ENCODE measurements around the gene FGD3.

FGD3 gene

DNA sequence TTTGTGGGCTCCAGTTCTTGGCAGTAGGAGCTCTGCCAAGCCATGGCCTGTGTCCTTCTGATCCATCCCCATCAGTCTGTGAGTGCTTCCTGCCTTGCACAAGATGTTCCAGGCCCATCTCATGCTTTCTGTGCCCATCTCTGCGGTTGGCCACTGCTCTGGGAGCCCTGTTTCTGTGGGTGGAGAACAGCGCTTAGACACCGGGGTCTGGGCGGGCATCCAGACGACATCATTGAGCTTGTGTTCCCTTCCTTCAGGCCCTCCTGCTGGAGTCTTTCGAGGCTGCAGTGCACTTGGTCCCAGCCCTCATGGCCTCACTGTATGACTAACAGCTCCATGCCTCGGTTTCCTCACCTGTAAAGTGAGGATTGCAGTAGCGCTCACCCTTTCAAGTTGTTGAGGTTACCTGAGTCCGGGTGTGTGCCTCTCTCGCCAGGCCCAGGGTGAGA is 133.8 kb downstream of the FGD3 start:
- DNase-seq = no peak

DNA sequence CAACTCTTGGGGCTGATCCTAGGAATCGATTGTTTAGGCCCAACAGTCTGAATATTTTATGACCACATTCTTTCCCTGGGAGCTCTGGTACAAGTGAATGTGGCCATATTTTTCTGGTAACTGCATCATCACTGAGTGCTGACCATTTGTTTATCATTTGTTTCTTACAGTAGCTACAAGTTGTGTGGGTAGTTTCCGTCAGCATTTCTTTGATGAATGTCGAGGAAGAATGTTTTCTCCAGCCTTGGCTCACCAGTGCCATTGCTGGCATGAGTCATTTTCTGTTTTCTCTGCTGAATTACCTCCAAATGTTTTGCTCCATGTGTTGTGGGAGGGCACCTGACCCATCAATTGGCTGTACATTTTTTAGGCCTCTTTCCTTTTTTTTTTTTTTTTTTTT is 134.6 kb downstream of the FGD3 start:
- DNase-seq = no peak

DNA sequence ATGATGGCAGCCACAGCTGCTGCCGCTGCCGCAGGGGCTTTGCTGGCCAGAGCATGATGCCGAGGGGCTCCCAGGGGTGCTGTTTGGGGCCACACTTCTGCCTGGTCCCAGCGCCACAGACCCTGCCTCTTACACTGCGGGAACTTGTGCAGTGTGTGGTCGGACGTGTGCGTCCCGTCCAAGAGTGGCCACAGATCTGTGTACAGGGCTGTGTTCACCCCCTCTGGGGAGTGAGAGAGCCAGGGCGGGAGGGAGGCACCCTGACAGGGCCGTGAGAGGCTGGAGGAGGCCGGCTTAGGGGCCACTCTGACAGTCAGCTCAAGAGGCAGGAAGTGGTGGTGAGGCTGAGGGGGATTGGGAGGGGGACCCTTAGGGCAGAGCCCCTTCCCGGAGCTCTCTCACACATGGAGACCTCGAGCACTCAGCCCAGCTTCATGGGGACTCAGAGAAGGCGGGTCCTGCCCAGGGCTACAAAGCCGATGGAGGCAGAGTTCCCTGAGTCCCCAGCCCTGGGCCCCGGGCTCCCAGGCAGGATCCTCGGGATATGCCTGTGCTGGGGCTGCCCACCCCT is 135.6 kb downstream of the FGD3 start:
- DNase-seq = no peak

DNA sequence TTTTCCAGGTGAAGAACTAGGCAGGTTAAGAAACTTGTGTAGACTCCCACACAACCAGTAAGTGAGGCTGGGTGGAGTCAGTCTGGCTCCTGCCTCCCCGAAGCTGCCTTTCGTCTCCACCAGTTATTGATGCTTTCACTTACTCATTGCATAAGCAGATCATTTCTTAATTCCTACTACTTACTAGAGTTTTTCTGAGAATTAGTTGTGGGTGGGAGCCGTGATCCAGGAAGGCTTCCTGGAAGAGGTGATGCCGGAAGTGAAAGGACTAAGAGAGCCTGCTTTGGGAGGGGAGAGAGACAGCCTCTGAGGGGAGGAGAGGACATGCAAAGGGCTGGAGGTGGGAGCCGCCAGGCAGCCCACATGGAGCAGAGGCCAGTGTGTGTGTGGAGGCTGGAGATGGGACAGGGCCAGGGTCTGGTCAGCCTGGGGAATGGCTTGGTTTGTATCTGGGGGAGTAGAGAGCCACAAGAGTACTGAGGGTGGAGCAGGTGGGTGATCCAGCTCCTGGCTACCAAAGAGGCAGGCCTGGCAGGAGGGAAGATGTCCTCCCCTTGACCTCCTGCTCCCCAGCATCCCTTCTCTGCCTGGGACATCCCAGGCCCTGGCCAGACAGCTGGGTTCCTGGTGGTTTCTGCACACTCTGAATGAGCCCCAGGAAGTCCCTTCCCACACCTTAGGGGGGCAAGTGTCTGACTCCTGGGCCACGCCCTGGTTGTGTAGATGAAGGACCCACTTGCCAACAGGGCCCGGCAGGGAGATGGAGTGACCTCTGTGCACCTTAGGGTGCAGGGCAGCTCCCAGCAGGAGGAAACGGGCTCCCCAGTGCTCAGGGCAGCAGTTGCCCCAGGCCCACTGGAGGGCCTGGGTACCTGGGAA is 136.5 kb downstream of the FGD3 start:
- DNase-seq = no peak

DNA sequence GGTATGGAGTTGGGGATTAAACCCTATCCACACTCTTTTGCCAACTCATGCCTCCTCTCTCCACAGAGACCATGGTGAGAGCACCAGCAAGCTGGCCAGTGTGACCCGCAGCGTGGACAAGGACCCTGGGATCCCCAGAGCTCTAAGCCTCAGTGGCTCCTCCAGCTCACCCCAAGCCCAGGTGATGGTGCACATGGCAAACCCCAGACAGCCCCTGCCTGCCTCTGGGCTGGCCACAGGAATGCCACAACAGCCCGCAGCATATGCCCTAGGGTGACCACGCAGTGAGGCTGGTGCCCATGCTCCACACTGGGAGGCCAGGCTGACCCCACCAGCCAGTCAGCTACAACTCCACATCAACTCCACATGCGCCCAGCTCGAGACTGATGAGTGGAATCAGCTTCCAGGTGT is 137.2 kb downstream of the FGD3 start:
- no peak for DNase-seq

DNA sequence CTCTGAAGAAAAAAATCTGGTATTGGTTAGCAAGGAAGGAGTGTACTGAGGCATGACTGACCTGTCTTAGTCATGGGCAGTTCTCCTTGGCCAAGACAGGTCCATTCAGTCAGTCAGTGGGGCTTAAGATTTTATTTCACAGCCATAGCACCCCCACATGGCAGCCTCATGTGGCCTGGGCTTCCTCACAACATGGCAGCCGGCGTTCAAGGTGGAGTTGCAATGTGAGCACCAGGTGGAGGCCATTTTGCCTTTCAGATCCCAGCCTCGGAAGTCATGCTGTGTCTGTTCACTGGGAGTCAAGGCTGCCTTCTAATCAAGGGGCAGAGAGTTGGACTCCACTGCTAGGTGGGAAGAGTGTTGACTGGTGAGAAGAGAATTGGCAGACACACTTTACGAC is 138.4 kb downstream of the FGD3 start:
- DNase-seq = no peak

All from NCI-H510A treated with DMSO at 0.1 percent for 48 hours (cell line).